GM12878 (cell line): ENCODE data around the gene COL11A1. TPM values are rescaled to one million over a fixed set of nuclear protein-coding genes. Genes with fewer than 3 reads are reported as not detected.

ENCODE experiments used
- ATAC-seq: fragments of 200-7000 bp; cut with Tn5 transposase; 3 replicates; pipeline ENCODE4 v1.9.1; 2020; ENCODE audit warnings: mild to moderate bottlenecking, moderate library complexity
- BruUV-seq: library from RNA; stranded (reverse); fragments of 400-500 nt; replicated peaks from 2 replicates; lab custom pipeline; 2021; lab: Mats Ljungman, UMichigan
- CTCF ChIA-PET: fragments of 300-600 bp; sonication (Branson Sonifier 250); formaldehyde crosslinking; extraction: SDS; loops from one replicate; lab custom pipeline; 2021; ENCODE audit warnings: inconsistent platforms; lab: Yijun Ruan, JAX
- POLR2A ChIA-PET: fragments of 350-600 bp; formaldehyde crosslinking; extraction: SDS; loops from one replicate; lab custom pipeline; 2021; ENCODE audit warnings: inconsistent platforms; lab: Charles Lee
- RAD21 ChIA-PET: fragments of 300-600 bp; sonication (Branson Sonifier 250); formaldehyde crosslinking; loops from one replicate; lab custom pipeline; 2023; ENCODE audit warnings: antibody characterized with exemption; ENCODE audit not compliant: unreplicated experiment; lab: Charles Lee
- SMC1A ChIA-PET: fragments of 300-600 bp; sonication (Branson Sonifier 250); formaldehyde crosslinking; loops from one replicate; lab custom pipeline; 2023; ENCODE audit not compliant: unreplicated experiment, uncharacterized antibody; lab: Charles Lee
- DNase-seq: peaks from one replicate; pipeline ENCODE4 v3.0.0-alpha.2; 2011; ENCODE audit warnings: low read depth, low spot score
- FAIRE-seq: peaks from 3 replicates; lab custom pipeline; 2011; peaks lifted over from hg19 to GRCh38; lab: Jason Lieb, UNC
- H2AFZ ChIP-seq: 2 replicates; pipeline ENCODE4 v1.6.0; 2011; ENCODE audit warnings: low read depth, low read length, control low read depth; ENCODE audit not compliant: control insufficient read depth
- H3K27ac ChIP-seq: 2 replicates; pipeline ENCODE4 v1.5.1; 2011; ENCODE audit warnings: control low read depth; ENCODE audit not compliant: control insufficient read depth, insufficient read depth
- H3K27me3 ChIP-seq, 2 experiments: replicated peaks in 1 of 2; 2 replicates each; pipeline versions ENCODE4 v1.6.0 to v1.6.1; 2011; ENCODE audit warnings: low read length in 1 of 2; ENCODE audit not compliant: control insufficient read depth in 2 of 2, insufficient read depth in 2 of 2
- H3K36me3 ChIP-seq, 2 experiments: 2 replicates each; pipeline ENCODE4 v1.5.1; 2011; ENCODE audit warnings: low read length in 1 of 2; ENCODE audit not compliant: control insufficient read depth in 2 of 2, insufficient read depth in 2 of 2
- H3K4me1 ChIP-seq: 2 replicates; pipeline ENCODE4 v1.6.1; 2011; ENCODE audit warnings: mild to moderate bottlenecking, low read length, moderate library complexity, mixed read lengths; ENCODE audit not compliant: control insufficient read depth, insufficient read depth
- H3K4me2 ChIP-seq: 2 replicates; pipeline ENCODE4 v1.6.0; 2011; ENCODE audit warnings: control low read depth; ENCODE audit not compliant: control insufficient read depth, insufficient read depth
- H3K4me3 ChIP-seq: fragments of 200-600 bp; sonication (generic); 2 replicates; pipeline ENCODE4 v1.5.1; 2016
- H3K79me2 ChIP-seq: 2 replicates; pipeline ENCODE4 v1.6.0; 2011; ENCODE audit warnings: low read length; ENCODE audit not compliant: control insufficient read depth, insufficient read depth
- H3K9ac ChIP-seq: 2 replicates; pipeline ENCODE4 v1.8.0; 2011; ENCODE audit warnings: low read length, control low read depth, mixed read lengths; ENCODE audit not compliant: control insufficient read depth, insufficient read depth
- H3K9me3 ChIP-seq: replicated peaks from 3 replicates; pipeline ENCODE4 v1.5.1; 2011; ENCODE audit warnings: mild to moderate bottlenecking, low read length; ENCODE audit not compliant: control insufficient read depth, insufficient read depth
- H4K20me1 ChIP-seq: 2 replicates; pipeline ENCODE4 v1.6.0; 2011; ENCODE audit not compliant: control insufficient read depth, insufficient read depth
- ATF2 ChIP-seq: IDR thresholded peaks from 2 replicates; pipeline ENCODE4 v1.6.1; 2012; ENCODE audit warnings: low read length, inconsistent platforms
- ATF3 ChIP-seq: IDR thresholded peaks from 2 replicates; pipeline ENCODE4 v1.6.1; 2011; ENCODE audit warnings: low read depth, mild to moderate bottlenecking, low read length, moderate library complexity, borderline replicate concordance; ENCODE audit errors: extremely low read depth
- CBX5 ChIP-seq: sonication (generic); IDR thresholded peaks from 2 replicates; pipeline ENCODE4 v1.6.1; 2016; ENCODE audit warnings: low read depth, moderate library complexity, mild to moderate bottlenecking, inconsistent platforms
- CTCF ChIP-seq, 3 experiments: IDR thresholded peaks in 2 of 3; conservative IDR thresholded peaks in 1 of 3; 2 replicates each; pipeline ENCODE4 v1.5.1; 2011; ENCODE audit warnings: low read depth in 3 of 3, low read length in 3 of 3, mild to moderate bottlenecking in 3 of 3, control low read depth in 2 of 3, moderate library complexity in 2 of 3, inconsistent platforms in 1 of 3, mixed read lengths in 1 of 3; ENCODE audit not compliant: control insufficient read depth in 2 of 3, insufficient read depth in 1 of 3; ENCODE audit errors: extremely low read depth in 1 of 3
- EED ChIP-seq: sonication (generic); IDR thresholded peaks from 2 replicates; pipeline ENCODE4 v1.6.1; 2016; ENCODE audit warnings: antibody characterized with exemption, low read depth
- FOS ChIP-seq: IDR thresholded peaks from 3 replicates; pipeline ENCODE4 v1.6.1; 2011; ENCODE audit warnings: borderline replicate concordance; ENCODE audit not compliant: insufficient read length; ENCODE audit errors: extremely low read depth
- FOXM1 ChIP-seq: IDR thresholded peaks from 2 replicates; pipeline ENCODE4 v1.6.1; 2012; ENCODE audit warnings: low read depth, mild to moderate bottlenecking, inconsistent platforms, low read length, moderate library complexity
- IRF3 ChIP-seq: fragments of 450-650 bp; IDR thresholded peaks from 2 replicates; pipeline ENCODE4 v1.6.1; 2014; ENCODE audit warnings: mild to moderate bottlenecking
- NRF1 ChIP-seq: conservative IDR thresholded peaks from 2 replicates; pipeline ENCODE4 v1.6.1; 2011; ENCODE audit warnings: mild to moderate bottlenecking, low read depth, low read length, improper control_type of control experiment
- PRDM15 ChIP-seq: fragments of 450-650 bp; formaldehyde crosslinking; IDR thresholded peaks from 2 replicates; pipeline ENCODE4 v1.4.0; 2020; ENCODE audit warnings: mild to moderate bottlenecking, moderate library complexity
- RELA ChIP-seq: fragments of 450-650 bp; IDR thresholded peaks from 2 replicates; pipeline ENCODE4 v1.8.0; 2014; ENCODE audit warnings: borderline replicate concordance; ENCODE audit not compliant: partially characterized antibody
- SIN3A ChIP-seq: IDR thresholded peaks from 2 replicates; pipeline ENCODE4 v1.6.1; 2012; ENCODE audit warnings: low read depth, low read length, improper control_type of control experiment
- SMC3 ChIP-seq: IDR thresholded peaks from 2 replicates; pipeline ENCODE4 v1.6.1; 2011; ENCODE audit warnings: low read length, improper control_type of control experiment, borderline replicate concordance
- TAF1 ChIP-seq: IDR thresholded peaks from 2 replicates; pipeline ENCODE4 v1.6.1; 2011; ENCODE audit warnings: mild to moderate bottlenecking, low read depth, low read length, borderline replicate concordance
- TARDBP ChIP-seq: IDR thresholded peaks from 2 replicates; pipeline ENCODE4 v1.6.1; 2016; ENCODE audit warnings: borderline replicate concordance
- YY1 ChIP-seq: IDR thresholded peaks from 2 replicates; pipeline ENCODE4 v1.6.1; 2011; ENCODE audit warnings: low read depth, mild to moderate bottlenecking, low read length
- WGBS: methylation state at CpG from one replicate; pipeline ENCODE4 v1.1.6; 2016; ENCODE audit warnings: low lambda C conversion rate; ENCODE audit not compliant: insufficient replicate concordance, insufficient coverage; ENCODE audit errors: missing lambda C conversion rate; 5-methylcytosine and 5-hydroxymethylcytosine counted together
- in situ Hi-C: fragments of 300-500 bp; cut with MboI; formaldehyde crosslinking; loops from 9 replicates; pipeline ENCODE4 v1.14.3; 2018; ENCODE audit warnings: mixed read lengths
- intact Hi-C: fragments of 100-400 bp; cut with micrococcal nuclease; formaldehyde crosslinking; loops from one replicate; pipeline ENCODE4 v1.14.2; 2022; ENCODE audit not compliant: unreplicated experiment
- polyA plus RNA-seq, 11 experiments: library from polyadenylated mRNA; depleted of rRNA in 4 of 11; unstranded in 6 of 11; stranded (reverse) in 5 of 11; fragments of >200 nt; fragmentation: Nextera tagmentation in 4 of 11; fragmentation: Illumina TruSeq in 1 of 11; extraction: Ambion mirVana in 4 of 11; extraction: Trizol in 1 of 11; gene quantifications; 1 replicate in 1 of 11; 2 replicates in 10 of 11; pipeline versions ENCODE4 v1.2.1 to v1.2.3, GENCODE V29; 2011 to 2016; ENCODE audit warnings: inconsistent platforms in 2 of 11, missing spikeins in 2 of 11, low read depth in 1 of 11
- total RNA-seq, 4 experiments: library from RNA; depleted of rRNA in 3 of 4; stranded (reverse); fragments of >200 nt in 3 of 4; fragmentation: Illumina TruSeq in 1 of 4; extraction: Trizol in 1 of 4; gene quantifications; 2 replicates each; pipeline versions ENCODE4 v1.2.1 to v1.2.3, GENCODE V29; 2013 to 2021

Gene COL11A1
- total and polyA plus RNA-seq, 10 of the 15 experiments (the other 5 are each of a cell fraction or from before 2014, with no cell fraction given) = 0.11 TPM; not detected in 9

- Histone ChIP-seq H3K27ac (no peak overlapping the region), H3K79me2 (no peaks in the 10 kb centered on the region), H3K9ac (no peak overlapping the region), H2AFZ (no peak overlapping the region), H3K27me3 (no peaks in the 10 kb centered on the region), H4K20me1 (no peaks in the 10 kb centered on the region), H3K4me1 (no peaks in the 10 kb centered on the region), H3K9me3 (no peaks in the 10 kb centered on the region), H3K4me3 (no peak overlapping the region), H3K36me3 (no peaks in the 10 kb centered on the region), H3K4me2 (no peak overlapping the region)
- no peak for DNase-seq
- 23% methylated on average over 2 of the region's 2 CpGs for WGBS
- no peak for FAIRE-seq
- RAD21 ChIA-PET = no interaction called here
- ATAC-seq = no peak
- intact Hi-C loops (no loop called here), in situ Hi-C loops (no loop called here)
- SMC1A ChIA-PET = interaction anchor here (0.6 kb wide), 1 partner anchor 225 kb away, joined by 3 read pairs; no protein-coding TSS in a partner anchor
- CTCF ChIA-PET = no interaction called here
- POLR2A ChIA-PET = no interaction called here
- BruUV-seq = no TSS peak
- no peak for TF ChIP-seq SMC3
- TF ChIP-seq CTCF (IDR thresholded peaks at IDR 0.05 in 2 of 3, conservative IDR thresholded peaks at IDR 0.05 in 1 of 3; ENCODE audit: control insufficient read depth in 2 of 3, extremely low read depth in 1 of 3, insufficient read depth in 1 of 3, low read depth in 3 of 3, low read length in 3 of 3) = no peak
- no peak for TF ChIP-seq SIN3A
- no peak for TF ChIP-seq NRF1
- no peak for TF ChIP-seq FOXM1
- no peak for TF ChIP-seq YY1
- TF ChIP-seq EED = no peak
- TF ChIP-seq CBX5 = no peak
- no peak for TF ChIP-seq TAF1
- TF ChIP-seq IRF3 = no peak
- no peak for TF ChIP-seq RELA
- no peak for TF ChIP-seq FOS
- TF ChIP-seq ATF3 = no peak
- no peak for TF ChIP-seq TARDBP
- no peak for TF ChIP-seq PRDM15 (CRISPR knock-in tag)
- no peak for TF ChIP-seq ATF2
Observed at GRCh38 chr1:103075316-103076000, 32.9 kb downstream of the COL11A1 start.
